Ecto neural progenitor cell (in vitro differentiated cells): Measurements from ENCODE around the gene SPRING1.

Source experiments
- DNase-seq: peaks from one replicate; pipeline ENCODE4 v3.0.0-alpha.2; 2018; ENCODE audit warnings: low spot score

Gene SPRING1

GRCh38 chr12:116708826-116709756 lies 28.8 kb downstream of the SPRING1 start:
- peak; percentile 66 for DNase-seq

- DNase-seq, result no peak
Observed at GRCh38 chr12:116707751-116708150, 30.1 kb downstream of the SPRING1 start.

- DNase-seq, result peak; percentile 85
Observed at GRCh38 chr12:116703214-116703795, 34.6 kb downstream of the SPRING1 start.

- no peak for DNase-seq
Observed at GRCh38 chr12:116701432-116701831, 36.4 kb downstream of the SPRING1 start.

GRCh38 chr12:116700066-116700465 lies 37.8 kb downstream of the SPRING1 start:
- DNase-seq, result no peak

GRCh38 chr12:116698554-116699075 lies 39.3 kb downstream of the SPRING1 start:
- no peak for DNase-seq

GRCh38 chr12:116698116-116698515 lies 39.8 kb downstream of the SPRING1 start:
- no peak for DNase-seq

GRCh38 chr12:116697716-116698115 lies 40.2 kb downstream of the SPRING1 start:
- peak; percentile 45 for DNase-seq

- peak; percentile 73 for DNase-seq
Observed at GRCh38 chr12:116697305-116697704, 40.6 kb downstream of the SPRING1 start.

- no peak for DNase-seq
Observed at GRCh38 chr12:116695464-116695725, 42.5 kb downstream of the SPRING1 start.

GRCh38 chr12:116694653-116695463 lies 43.0 kb downstream of the SPRING1 start:
- no peak for DNase-seq

- peak; percentile 57 for DNase-seq
Observed at GRCh38 chr12:116693286-116694227, 44.3 kb downstream of the SPRING1 start.

GRCh38 chr12:116692605-116693004 lies 45.3 kb downstream of the SPRING1 start:
- DNase-seq, result no peak

GRCh38 chr12:116691636-116692035 lies 46.2 kb downstream of the SPRING1 start:
- no peak for DNase-seq

- DNase-seq, result no peak
Observed at GRCh38 chr12:116691205-116691604, 46.7 kb downstream of the SPRING1 start.

- no peak for DNase-seq
Observed at GRCh38 chr12:116689979-116690744, 47.7 kb downstream of the SPRING1 start.

GRCh38 chr12:116689521-116689920 lies 48.3 kb downstream of the SPRING1 start:
- DNase-seq, result no peak
